H9 (cell line): ENCODE results near the gene KIF23. TPM values are rescaled to one million over a fixed set of nuclear protein-coding genes. Genes with fewer than 3 reads are reported as not detected.

Source experiments
- DNase-seq: peaks from one replicate; pipeline ENCODE4 v3.0.0-alpha.2; 2017
- H2AFZ ChIP-seq: one replicate; pipeline ENCODE4 v1.6.1; 2013; ENCODE audit warnings: mild to moderate bottlenecking, low read length, control low read depth, moderate library complexity
- H2AK5ac ChIP-seq: 2 replicates; pipeline ENCODE4 v1.6.1; 2013; ENCODE audit warnings: low read length, control low read depth, mixed read lengths; ENCODE audit not compliant: insufficient read length
- H2BK120ac ChIP-seq: one replicate; pipeline ENCODE4 v1.6.1; 2013; ENCODE audit warnings: low read depth, mild to moderate bottlenecking, low read length, control low read depth, inconsistent platforms; ENCODE audit not compliant: poor library complexity, severe bottlenecking
- H2BK12ac ChIP-seq: 2 replicates; pipeline ENCODE4 v1.6.1; 2013; ENCODE audit warnings: low read length, control low read depth, mixed read lengths, low read depth; ENCODE audit not compliant: insufficient read length
- H2BK15ac ChIP-seq: 2 replicates; pipeline ENCODE4 v1.6.1; 2013; ENCODE audit warnings: low read depth, low read length, control low read depth
- H2BK20ac ChIP-seq: one replicate; pipeline ENCODE4 v1.6.1; 2013; ENCODE audit warnings: low read depth, mild to moderate bottlenecking, low read length, control low read depth, inconsistent platforms; ENCODE audit not compliant: poor library complexity, severe bottlenecking
- H2BK5ac ChIP-seq: 2 replicates; pipeline ENCODE4 v1.6.1; 2013; ENCODE audit warnings: low read length, control low read depth, mixed read lengths; ENCODE audit not compliant: insufficient read length
- H3K14ac ChIP-seq: 2 replicates; pipeline ENCODE4 v1.6.1; 2013; ENCODE audit warnings: low read length, control low read depth; ENCODE audit not compliant: insufficient read depth
- H3K18ac ChIP-seq: 2 replicates; pipeline ENCODE4 v1.6.1; 2013; ENCODE audit warnings: low read depth, mild to moderate bottlenecking, mixed read lengths, low read length, control low read depth; ENCODE audit not compliant: insufficient read length
- H3K23ac ChIP-seq: 2 replicates; pipeline ENCODE4 v1.6.1; 2013; ENCODE audit warnings: low read length, control low read depth, mixed read lengths, low read depth; ENCODE audit not compliant: insufficient read length
- H3K23me2 ChIP-seq: 2 replicates; pipeline ENCODE4 v1.6.1; 2013; ENCODE audit warnings: low read depth, mild to moderate bottlenecking, mixed read lengths, low read length, control low read depth; ENCODE audit not compliant: insufficient read length, poor library complexity, severe bottlenecking
- H3K27ac ChIP-seq: 2 replicates; pipeline ENCODE4 v1.5.1; 2013; ENCODE audit warnings: low read length, control low read depth, mixed read lengths, low read depth; ENCODE audit not compliant: insufficient read length
- H3K27me3 ChIP-seq: 2 replicates; pipeline ENCODE4 v1.6.1; 2013; ENCODE audit warnings: low read length, control low read depth, inconsistent platforms; ENCODE audit not compliant: insufficient read depth
- H3K4ac ChIP-seq: 2 replicates; pipeline ENCODE4 v1.6.1; 2013; ENCODE audit warnings: low read depth, mild to moderate bottlenecking, control low read depth, inconsistent platforms, low read length, moderate library complexity
- H3K4me1 ChIP-seq: 2 replicates; pipeline ENCODE4 v1.6.1; 2013; ENCODE audit warnings: low read length, control low read depth, inconsistent platforms; ENCODE audit not compliant: insufficient read depth
- H3K4me2 ChIP-seq: 2 replicates; pipeline ENCODE4 v1.6.1; 2013; ENCODE audit warnings: low read length, control low read depth, mixed read lengths; ENCODE audit not compliant: insufficient read length, insufficient read depth
- H3K56ac ChIP-seq: 2 replicates; pipeline ENCODE4 v1.6.1; 2013; ENCODE audit warnings: low read depth, mild to moderate bottlenecking, mixed read lengths, low read length, control low read depth; ENCODE audit not compliant: insufficient read length
- H3K79me1 ChIP-seq: 2 replicates; pipeline ENCODE4 v1.6.1; 2013; ENCODE audit warnings: low read depth, mild to moderate bottlenecking, moderate library complexity, low read length, control low read depth, inconsistent platforms; ENCODE audit not compliant: insufficient read depth, poor library complexity, severe bottlenecking
- H3K79me2 ChIP-seq: 2 replicates; pipeline ENCODE4 v1.6.1; 2013; ENCODE audit warnings: low read length, control low read depth, inconsistent platforms; ENCODE audit not compliant: insufficient read depth
- H3K9ac ChIP-seq: 2 replicates; pipeline ENCODE4 v1.6.1; 2013; ENCODE audit warnings: low read length, control low read depth, mixed read lengths; ENCODE audit not compliant: insufficient read length; ENCODE audit errors: extremely low read depth
- H3K9me3 ChIP-seq: one replicate; pipeline ENCODE4 v1.6.1; 2013; ENCODE audit warnings: low read depth, low read length, inconsistent platforms; ENCODE audit not compliant: control insufficient read depth
- H3T11ph ChIP-seq: one replicate; pipeline ENCODE4 v1.6.1; 2013; ENCODE audit warnings: mild to moderate bottlenecking, low read length, control low read depth, inconsistent platforms
- H4K20me1 ChIP-seq: one replicate; pipeline ENCODE4 v1.6.1; 2013; ENCODE audit not compliant: control insufficient read depth, insufficient read length, insufficient read depth
- H4K5ac ChIP-seq: 2 replicates; pipeline ENCODE4 v1.6.1; 2013; ENCODE audit warnings: low read depth, mild to moderate bottlenecking, mixed read lengths, low read length, control low read depth; ENCODE audit not compliant: insufficient read length
- H4K8ac ChIP-seq: replicated peaks from 2 replicates; pipeline ENCODE4 v1.6.1; 2013; ENCODE audit warnings: low read length, control low read depth, mixed read lengths, low read depth; ENCODE audit not compliant: insufficient read length
- H4K91ac ChIP-seq: 2 replicates; pipeline ENCODE4 v1.6.1; 2013; ENCODE audit warnings: low read depth, mild to moderate bottlenecking, moderate library complexity, mixed read lengths, low read length, control low read depth; ENCODE audit not compliant: insufficient read length
- H3K27ac Mint-ChIP-seq, 3 experiments: 2 replicates in 2 of 3; 3 replicates in 1 of 3; pipeline ENCODE4 v1.8.0; 2020 to 2021; ENCODE audit warnings: mixed read lengths in 3 of 3, mild to moderate bottlenecking in 1 of 3, moderate library complexity in 1 of 3
- H3K27me3 Mint-ChIP-seq: 2 replicates; pipeline ENCODE4 v1.8.0; 2021; ENCODE audit warnings: low read depth, mild to moderate bottlenecking, moderate library complexity, mixed read lengths
- H3K36me3 Mint-ChIP-seq, 3 experiments: 2 replicates in 2 of 3; 3 replicates in 1 of 3; pipeline ENCODE4 v1.8.0; 2020 to 2021; ENCODE audit warnings: low read depth in 3 of 3, mixed read lengths in 3 of 3; ENCODE audit not compliant: insufficient read depth in 1 of 3
- H3K4me1 Mint-ChIP-seq, 2 experiments: 2 replicates each; pipeline ENCODE4 v1.8.0; 2020; ENCODE audit warnings: mixed read lengths in 2 of 2
- H3K4me3 Mint-ChIP-seq, 2 experiments: 2 replicates in 1 of 2; 3 replicates in 1 of 2; pipeline ENCODE4 v1.8.0; 2020 to 2021; ENCODE audit warnings: mild to moderate bottlenecking in 2 of 2, mixed read lengths in 2 of 2, moderate library complexity in 1 of 2
- H3K9me3 Mint-ChIP-seq, 2 experiments: 2 replicates in 1 of 2; 3 replicates in 1 of 2; pipeline ENCODE4 v1.8.0; 2020; ENCODE audit warnings: mild to moderate bottlenecking in 2 of 2, mixed read lengths in 2 of 2, moderate library complexity in 1 of 2
- CTCF ChIP-seq: fragments of 200-600 bp; sonication (generic); conservative IDR thresholded peaks from 3 replicates; pipeline ENCODE4 v1.8.0; 2021; ENCODE audit warnings: antibody characterized with exemption, mild to moderate bottlenecking
- WGBS: extraction: QIAGEN DNeasy Blood & Tissue Kit; methylation state at CpG from one replicate; pipeline ENCODE4 v1.1.7; 2013; ENCODE audit warnings: missing lambda C conversion rate, low lambda C conversion rate, mixed read lengths; ENCODE audit not compliant: insufficient read length; ENCODE audit errors: extremely low coverage; 5-methylcytosine and 5-hydroxymethylcytosine counted together
- total RNA-seq: library from RNA; stranded (reverse); gene quantifications from 2 replicates; pipeline ENCODE4 v1.2.1, GENCODE V29; 2021

The KIF23 gene
- total RNA-seq, 1 experiment from 2014 or later, result 55.4 TPM

- TF ChIP-seq CTCF, result peak; percentile 99
- Mint-ChIP-seq H3K9me3 (peaks cover 8 to 9% of the 10 kb centered on the region in 2 experiments), H3K36me3 (peaks cover 1 to 12% (median 3%) of the 10 kb centered on the region in 3 experiments; a peak in 4 of 7 replicates), H3K27ac (no peak overlapping the region), H3K4me1 (no peaks in the 10 kb centered on the region), H3K4me3 (no peak overlapping the region), H3K27me3 (peaks cover 2% of the 10 kb centered on the region)
- no peaks in the 10 kb centered on the region for H3K9me3 ChIP-seq
- no peak overlapping the region for H3K23ac ChIP-seq
- H2AFZ ChIP-seq, result no peak overlapping the region
- no peak overlapping the region for H2BK12ac ChIP-seq
- H3K18ac ChIP-seq, result no peak overlapping the region
- no peak overlapping the region for H2BK120ac ChIP-seq
- H3T11ph ChIP-seq, result no peak overlapping the region
- no peak overlapping the region for H2BK15ac ChIP-seq
- whole genome bisulfite sequencing, result no CpG with 5 or more reads among the region's 13 CpGs
- no peak overlapping the region for H3K4ac ChIP-seq
- H4K91ac ChIP-seq, result no peak overlapping the region
- no peaks in the 10 kb centered on the region for H3K4me1 ChIP-seq
- no peak overlapping the region for H3K27ac ChIP-seq
- no peak overlapping the region for H3K4me2 ChIP-seq
- no peak overlapping the region for H4K5ac ChIP-seq
- H4K20me1 ChIP-seq, result no peaks in the 10 kb centered on the region
- H2BK5ac ChIP-seq, result no peak overlapping the region
- H4K8ac ChIP-seq, result no peak overlapping the region
- H3K23me2 ChIP-seq, result no peaks in the 10 kb centered on the region
- no peaks in the 10 kb centered on the region for H3K79me2 ChIP-seq
- peak; percentile 82 for DNase-seq
- H3K56ac ChIP-seq, result no peak overlapping the region
- H3K27me3 ChIP-seq, result no peaks in the 10 kb centered on the region
- no peak overlapping the region for H2BK20ac ChIP-seq
- no peak overlapping the region for H2AK5ac ChIP-seq
- no peak overlapping the region for H3K9ac ChIP-seq
- H3K14ac ChIP-seq, result no peak overlapping the region
- no peaks in the 10 kb centered on the region for H3K79me1 ChIP-seq
Measured at GRCh38 chr15:69478259-69478781, 64.2 kb downstream of the KIF23 start.
